NT2/D1 (cell line): ENCODE data around the gene BUB1B.

ENCODE experiments used
- SUZ12 ChIP-seq: IDR thresholded peaks from 2 replicates; pipeline ENCODE4 v1.6.1; 2011; ENCODE audit not compliant: insufficient read length, insufficient read depth; ENCODE audit errors: extremely low read depth
- YY1 ChIP-seq: IDR thresholded peaks from 2 replicates; pipeline ENCODE4 v1.6.1; 2011; ENCODE audit not compliant: insufficient read length, insufficient read depth
- ZNF274 ChIP-seq: IDR thresholded peaks from 2 replicates; pipeline ENCODE4 v1.6.1; 2011; ENCODE audit warnings: mild to moderate bottlenecking, low read depth, low read length

DNA sequence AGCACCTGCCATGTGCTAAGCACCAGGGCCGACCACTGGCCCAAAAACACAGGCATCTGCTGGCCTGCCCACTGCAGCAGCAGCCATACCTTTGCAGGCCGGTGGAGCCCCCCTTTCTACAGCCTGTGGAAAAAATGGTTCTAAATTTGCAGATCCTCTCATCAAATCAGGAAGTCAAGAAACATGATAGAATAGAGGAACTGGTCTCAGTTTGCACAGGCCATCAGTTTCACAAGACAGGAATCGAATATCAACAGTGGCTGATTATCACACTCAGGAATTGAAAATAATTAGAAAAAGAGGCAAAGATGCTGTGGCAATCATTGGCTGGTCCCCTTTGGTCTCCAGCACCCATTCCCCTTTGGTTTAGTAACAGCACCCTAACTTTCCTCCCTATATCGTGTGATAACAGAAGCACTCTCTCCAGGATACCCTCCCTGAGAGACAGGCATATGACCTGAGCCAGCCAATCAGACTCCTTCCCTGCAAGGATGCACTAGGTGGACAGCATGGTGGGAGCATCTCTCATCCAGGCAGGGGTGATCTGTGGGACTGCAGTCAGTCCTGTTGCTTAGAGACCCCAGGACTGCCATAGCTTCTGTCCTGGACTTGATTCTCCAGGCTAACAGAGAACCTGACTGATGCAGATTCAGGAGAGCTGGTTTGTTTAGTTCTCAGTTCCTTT is 74.5 kb downstream of the BUB1B start:
- TF ChIP-seq YY1 (no peak), ZNF274 (no peak), SUZ12 (no peak)
